Muscle of leg (tissue), 11 donors: Measurements from ENCODE around the gene EIF2S3. TPM values are rescaled to one million over a fixed set of nuclear protein-coding genes. Genes with fewer than 3 reads are reported as not detected.

ENCODE experiments used
- DNase-seq: peaks from one replicate; pipeline ENCODE4 v3.0.0; 2013
- H3K27ac ChIP-seq: one replicate; pipeline ENCODE4 v1.5.1; 2013; ENCODE audit warnings: mild to moderate bottlenecking, low read length, control low read depth
- H3K27me3 ChIP-seq: one replicate; pipeline ENCODE4 v1.6.1; 2013; ENCODE audit warnings: low read length; ENCODE audit not compliant: control insufficient read depth, insufficient read depth
- H3K36me3 ChIP-seq: one replicate; pipeline ENCODE4 v1.6.1; 2013; ENCODE audit warnings: low read length; ENCODE audit not compliant: control insufficient read depth, insufficient read depth
- H3K4me1 ChIP-seq: one replicate; pipeline ENCODE4 v1.6.1; 2013; ENCODE audit warnings: low read length; ENCODE audit not compliant: control insufficient read depth, insufficient read depth
- H3K4me3 ChIP-seq: one replicate; pipeline ENCODE4 v1.5.1; 2013; ENCODE audit warnings: low read length, control low read depth
- H3K9me3 ChIP-seq: replicated peaks from 2 replicates; pipeline ENCODE4 v1.6.1; 2013; ENCODE audit warnings: low read depth, low read length; ENCODE audit not compliant: control insufficient read depth
- WGBS: methylation state at CpG from one replicate; pipeline ENCODE4 v1.1.5; 2013; ENCODE audit warnings: missing lambda C conversion rate; ENCODE audit not compliant: insufficient coverage; 5-methylcytosine and 5-hydroxymethylcytosine counted together
- polyA plus RNA-seq, 8 donors: library from polyadenylated mRNA; unstranded; fragments of 120-200 nt; gene quantifications; one replicate each; pipeline versions ENCODE4 v1.2.1 to v1.2.3, GENCODE V29; 2013; ENCODE audit warnings: inconsistent platforms in 1 of 8, low replicate concordance in 1 of 8; ENCODE audit not compliant: insufficient read length in 8 of 8, insufficient read depth in 1 of 8
- total RNA-seq: library from RNA; stranded (reverse); fragments of 120-200 nt; gene quantifications from one replicate; pipeline ENCODE4 v1.2.4, GENCODE V29; 2013

EIF2S3 gene
- total and polyA plus RNA-seq, 9 donors: 105 to 144 (median 116) TPM

GRCh38 chrX:24020306-24020876, 34.4 kb upstream of the EIF2S3 start:
- peaks cover 42% of the 10 kb centered on the region for H3K27me3 ChIP-seq
- no peaks in the 10 kb centered on the region for H3K4me1 ChIP-seq
- H3K36me3 ChIP-seq: no peaks in the 10 kb centered on the region
- peak; percentile 58 for DNase-seq
- peak overlapping the region; percentile 47 for H3K27ac ChIP-seq
- no CpG with 5 or more reads among the region's 3 CpGs for WGBS
- H3K9me3 ChIP-seq: no peaks in the 10 kb centered on the region
- H3K4me3 ChIP-seq: no peak overlapping the region

GRCh38 chrX:24023544-24023943, 31.2 kb upstream of the EIF2S3 start:
- H3K36me3 ChIP-seq: no peaks in the 10 kb centered on the region
- H3K27ac ChIP-seq: peak overlapping the region; percentile 85
- H3K9me3 ChIP-seq: no peaks in the 10 kb centered on the region
- no CpG with 5 or more reads among the region's 1 CpG for WGBS
- H3K27me3 ChIP-seq: peaks cover 42% of the 10 kb centered on the region
- H3K4me3 ChIP-seq: peak overlapping the region; percentile 59
- H3K4me1 ChIP-seq: no peaks in the 10 kb centered on the region
- DNase-seq: no peak

DNA sequence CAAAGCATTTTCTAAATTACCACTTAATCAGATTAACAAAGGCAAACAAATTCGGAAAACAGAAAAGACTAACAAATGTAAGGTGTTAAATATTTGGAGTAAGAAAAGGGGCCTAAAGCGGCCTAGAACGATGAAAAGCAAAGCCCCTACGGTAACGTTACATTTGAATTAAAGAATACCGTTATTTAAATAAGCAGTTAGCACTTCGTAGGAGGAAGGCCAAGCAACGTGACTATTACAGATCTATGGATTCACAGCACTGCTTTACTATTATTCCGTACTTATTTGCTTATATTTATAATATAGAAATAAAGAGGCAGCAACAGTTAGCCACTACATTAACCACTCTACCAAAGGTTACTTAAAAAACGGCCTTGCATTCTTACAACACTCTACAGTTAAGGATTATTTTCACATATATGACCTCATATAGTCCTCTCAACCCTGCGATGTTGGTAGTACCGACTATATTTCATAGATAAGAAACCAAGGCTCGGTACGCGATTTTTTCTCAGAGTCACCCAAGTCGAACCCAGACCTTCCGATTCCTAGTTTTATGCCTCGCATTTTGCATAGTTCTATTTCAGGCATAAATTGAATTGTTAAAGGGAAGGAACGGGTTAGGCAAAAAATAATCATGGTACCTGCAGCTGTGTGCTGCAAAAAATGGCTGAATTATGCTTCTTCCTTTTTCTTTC, 30.6 kb upstream of the EIF2S3 start:
- WGBS: 49% methylated on average over 9 of the region's 19 CpGs

GRCh38 chrX:24024819-24025740, 29.7 kb upstream of the EIF2S3 start:
- DNase-seq: peak; percentile 96
- Histone ChIP-seq H3K27me3 (peaks cover 37% of the 10 kb centered on the region), H3K9me3 (no peaks in the 10 kb centered on the region), H3K36me3 (no peaks in the 10 kb centered on the region), H3K4me1 (no peaks in the 10 kb centered on the region), H3K27ac (peak overlapping the region; percentile 85), H3K4me3 (peak overlapping the region; percentile 59)
- 20% methylated on average over 100 of the region's 111 CpGs for WGBS

More for the DNA sequence above, 30.6 kb upstream of the EIF2S3 start:
- Histone ChIP-seq H3K9me3 (no peaks in the 10 kb centered on the region), H3K4me3 (peak overlapping the region; percentile 59), H3K27me3 (peaks cover 38% of the 10 kb centered on the region), H3K27ac (peak overlapping the region; percentile 85), H3K4me1 (no peaks in the 10 kb centered on the region), H3K36me3 (no peaks in the 10 kb centered on the region)
- peak; percentile 25 for DNase-seq

- DNase-seq: peak; percentile 90
- Histone ChIP-seq H3K4me1 (no peaks in the 10 kb centered on the region), H3K27me3 (peaks cover 40% of the 10 kb centered on the region), H3K36me3 (no peaks in the 10 kb centered on the region), H3K9me3 (no peaks in the 10 kb centered on the region), H3K27ac (peak overlapping the region; percentile 99), H3K4me3 (peak overlapping the region; percentile 69)
- WGBS: 25% methylated on average over 35 of the region's 46 CpGs
Observed at GRCh38 chrX:24025741-24026403, 28.9 kb upstream of the EIF2S3 start.

- 35% methylated on average over 7 of the region's 13 CpGs for WGBS
- DNase-seq: peak; percentile 56
- H3K27ac ChIP-seq: peak overlapping the region; percentile 99
Observed at GRCh38 chrX:24026432-24026831, 28.3 kb upstream of the EIF2S3 start.

GRCh38 chrX:24027086-24027485, 27.7 kb upstream of the EIF2S3 start, which contains the start of gene KLHL15:
KLHL15 (minus strand) TSS chrX:24027186; CDS start chrX:24006693, 20,493 bp downstream.
- Histone ChIP-seq H3K27me3 (peaks cover 45% of the 10 kb centered on the region), H3K4me3 (peak within 1 kb of the TSS; percentile 69), H3K9me3 (no peaks in the 10 kb centered on the region), H3K27ac (peak within 1 kb of the TSS; percentile 99), H3K4me1 (no peaks in the 10 kb centered on the region), H3K36me3 (no peaks in the 10 kb centered on the region)
- no CpG with 5 or more reads among the region's 7 CpGs for WGBS
- DNase-seq: no peak

More at GRCh38 chrX:24026432-24026831, 28.3 kb upstream of the EIF2S3 start:
- Histone ChIP-seq H3K36me3 (no peaks in the 10 kb centered on the region), H3K4me3 (peak overlapping the region; percentile 69), H3K4me1 (no peaks in the 10 kb centered on the region), H3K27me3 (peaks cover 43% of the 10 kb centered on the region), H3K9me3 (no peaks in the 10 kb centered on the region)

DNA sequence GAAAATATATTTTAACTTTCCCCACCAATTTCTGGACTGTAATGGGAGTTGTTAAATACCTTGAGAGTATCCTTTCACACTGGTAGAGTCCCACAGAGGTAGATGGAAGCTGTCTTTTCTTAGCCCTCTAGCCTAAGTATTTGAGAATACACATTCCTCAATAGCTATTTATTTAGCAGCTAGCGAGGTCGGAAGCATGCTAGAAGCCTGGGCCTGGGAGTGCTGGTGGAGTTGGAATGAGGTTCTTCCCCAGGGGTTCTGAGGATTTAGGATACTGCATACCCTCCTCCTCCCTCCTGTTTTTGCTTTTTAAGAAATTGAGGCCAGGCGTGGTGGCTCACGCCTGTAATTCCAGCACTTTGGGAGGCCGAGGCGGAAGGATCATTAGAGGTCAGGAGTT, 26.8 kb upstream of the EIF2S3 start:
- Histone ChIP-seq H3K27ac (no peak overlapping the region), H3K9me3 (no peaks in the 10 kb centered on the region), H3K4me1 (no peaks in the 10 kb centered on the region), H3K27me3 (peaks cover 43% of the 10 kb centered on the region), H3K4me3 (no peak overlapping the region), H3K36me3 (no peaks in the 10 kb centered on the region)
- DNase-seq: no peak
- 75% methylated on average over 2 of the region's 6 CpGs for WGBS

GRCh38 chrX:24030597-24030996, 24.2 kb upstream of the EIF2S3 start:
- Histone ChIP-seq H3K36me3 (no peaks in the 10 kb centered on the region), H3K27ac (no peak overlapping the region), H3K9me3 (no peaks in the 10 kb centered on the region), H3K4me1 (no peaks in the 10 kb centered on the region), H3K27me3 (peaks cover 51% of the 10 kb centered on the region), H3K4me3 (no peak overlapping the region)
- 100% methylated on average over 2 of the region's 5 CpGs for WGBS
- DNase-seq: no peak
